ENCODE measurements around the gene RAMACL.

Gene RAMACL

DNA sequence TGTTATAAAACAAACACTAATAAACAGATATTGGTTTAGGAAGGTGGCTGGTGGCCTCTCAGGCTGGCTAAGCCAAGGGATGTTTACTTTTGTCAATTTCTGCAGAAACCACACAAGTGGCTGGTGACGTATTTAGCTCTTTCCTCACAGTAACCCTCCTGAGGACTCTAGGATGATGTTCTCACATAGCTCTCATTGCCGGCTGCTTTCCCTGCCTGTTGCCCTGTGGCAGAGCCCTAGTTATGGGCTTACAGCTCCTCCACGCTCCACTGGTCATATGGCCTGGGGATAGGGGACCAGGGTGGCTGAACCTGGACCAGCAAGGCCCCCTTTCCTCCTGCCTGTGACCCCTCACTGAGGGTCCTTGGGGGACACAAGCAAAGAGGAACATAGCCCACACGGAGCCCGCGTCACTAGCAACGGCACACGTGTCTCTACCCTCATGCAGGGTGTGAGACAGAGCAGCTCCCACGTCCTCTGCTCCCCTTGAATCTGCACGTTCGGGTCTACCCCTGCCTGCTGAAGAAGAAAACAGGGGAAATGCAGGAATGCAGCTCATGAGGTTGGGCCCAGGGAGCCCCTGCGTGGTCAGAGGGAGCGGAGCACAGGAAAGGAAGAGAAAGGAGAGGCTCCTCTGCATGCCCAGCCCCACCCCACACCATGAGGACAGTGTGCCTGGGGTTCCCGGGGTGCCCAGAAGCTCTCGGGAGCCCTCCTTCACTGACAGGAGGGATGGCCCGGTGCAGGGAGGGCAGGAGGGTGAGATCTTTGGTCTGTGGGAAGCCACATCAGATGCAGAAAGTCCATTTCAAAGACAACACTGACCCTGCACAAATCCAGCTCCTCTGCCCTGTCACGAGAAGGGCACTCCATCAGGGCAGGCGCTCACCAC is 13.9 kb downstream of the RAMACL start:
- no peak for DNase-seq

DNA sequence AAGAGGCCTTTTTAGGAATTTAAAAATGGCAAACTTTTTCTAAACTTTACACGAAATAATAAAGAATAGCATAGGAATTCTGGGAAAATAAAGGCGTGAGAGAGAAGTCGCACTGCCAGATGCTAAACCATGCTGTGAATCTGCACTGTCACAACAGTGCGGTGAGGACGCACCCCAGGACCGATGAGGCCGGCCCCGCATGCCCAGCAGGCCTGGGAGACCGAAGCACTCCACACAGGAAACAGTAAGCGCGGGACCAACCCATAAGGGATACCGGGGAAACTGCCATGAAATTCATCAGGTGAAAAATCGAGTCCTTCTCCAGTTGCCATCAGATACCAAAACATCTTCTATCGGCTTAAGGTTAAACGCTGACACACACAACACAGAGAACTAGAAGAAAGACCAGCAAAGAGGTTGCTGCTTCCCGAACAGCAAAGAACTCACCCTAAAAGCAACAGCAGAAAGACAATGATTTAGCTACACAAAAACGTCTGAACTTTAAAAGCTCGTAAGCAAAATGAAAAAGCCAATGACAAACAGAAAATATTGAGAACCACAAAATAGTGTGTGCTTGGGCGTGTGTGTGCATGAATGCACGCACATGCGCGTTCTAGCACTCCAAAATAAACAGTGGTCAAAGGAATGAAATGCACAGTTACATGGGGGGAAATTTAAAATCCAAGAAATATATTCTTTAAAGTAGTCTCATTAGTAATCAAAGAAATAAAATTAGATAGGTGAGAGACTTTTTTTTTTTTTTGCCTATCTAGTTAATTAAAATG is 15.4 kb downstream of the RAMACL start:
- no peak for DNase-seq

DNA sequence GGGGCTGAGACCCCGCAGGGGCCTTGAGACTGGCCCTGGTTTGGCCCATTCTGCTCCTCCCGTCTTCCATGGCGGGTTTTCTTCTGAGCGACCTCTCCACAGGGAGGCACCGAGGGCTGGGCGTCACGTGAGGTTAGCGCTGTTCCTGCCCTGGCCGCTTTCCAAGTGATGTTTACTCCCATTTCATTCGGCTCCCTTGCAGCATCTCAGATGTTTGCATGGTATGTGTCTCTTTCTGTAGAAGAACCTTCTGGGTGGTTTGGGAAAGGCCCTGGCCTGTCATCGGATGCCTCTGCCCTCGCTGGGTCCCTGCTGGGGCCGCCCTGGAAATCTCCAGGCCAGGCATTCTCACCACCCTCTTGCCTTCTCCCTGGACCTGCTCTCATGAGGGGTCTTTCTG is 17.3 kb downstream of the RAMACL start:
- DNase-seq = no peak

DNA sequence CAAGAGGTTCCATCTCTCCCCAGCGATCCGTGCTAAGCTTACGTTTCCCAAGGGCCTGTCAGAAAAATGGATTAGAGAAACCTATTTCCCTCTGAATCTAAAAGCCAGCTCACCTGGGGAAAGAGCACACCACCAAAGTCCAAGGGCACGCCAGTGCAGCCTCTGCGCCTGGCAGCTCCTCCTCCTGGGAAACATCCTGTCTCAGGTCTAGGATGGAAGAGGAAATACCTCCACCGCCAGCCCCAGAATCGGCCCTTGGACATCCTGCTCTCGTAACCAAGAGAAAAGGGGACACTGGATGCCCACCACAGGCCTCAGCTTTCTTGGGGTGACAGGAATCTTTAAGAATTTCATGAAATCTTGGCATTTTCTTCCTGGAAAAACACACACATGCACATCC is 18.7 kb downstream of the RAMACL start:
- DNase-seq = no peak

DNA sequence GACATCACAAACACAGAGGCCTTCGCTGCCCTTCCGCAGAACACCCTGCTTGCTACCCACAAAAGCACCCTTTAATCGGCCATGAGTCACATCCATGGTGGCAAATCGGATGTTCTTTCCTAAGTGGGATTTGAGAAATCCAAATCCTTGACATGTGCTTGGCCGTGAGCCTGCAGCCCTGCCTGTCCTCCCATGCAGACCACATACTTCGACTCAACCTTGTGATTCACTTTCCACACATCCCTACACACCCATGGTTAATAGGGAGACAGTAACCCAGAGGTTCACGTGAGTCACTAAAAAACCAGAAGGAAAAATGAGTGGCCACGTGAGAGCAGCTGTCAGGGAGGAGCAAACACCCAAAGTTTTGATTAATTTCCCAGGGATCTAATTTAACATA is 19.4 kb downstream of the RAMACL start:
- DNase-seq = no peak

DNA sequence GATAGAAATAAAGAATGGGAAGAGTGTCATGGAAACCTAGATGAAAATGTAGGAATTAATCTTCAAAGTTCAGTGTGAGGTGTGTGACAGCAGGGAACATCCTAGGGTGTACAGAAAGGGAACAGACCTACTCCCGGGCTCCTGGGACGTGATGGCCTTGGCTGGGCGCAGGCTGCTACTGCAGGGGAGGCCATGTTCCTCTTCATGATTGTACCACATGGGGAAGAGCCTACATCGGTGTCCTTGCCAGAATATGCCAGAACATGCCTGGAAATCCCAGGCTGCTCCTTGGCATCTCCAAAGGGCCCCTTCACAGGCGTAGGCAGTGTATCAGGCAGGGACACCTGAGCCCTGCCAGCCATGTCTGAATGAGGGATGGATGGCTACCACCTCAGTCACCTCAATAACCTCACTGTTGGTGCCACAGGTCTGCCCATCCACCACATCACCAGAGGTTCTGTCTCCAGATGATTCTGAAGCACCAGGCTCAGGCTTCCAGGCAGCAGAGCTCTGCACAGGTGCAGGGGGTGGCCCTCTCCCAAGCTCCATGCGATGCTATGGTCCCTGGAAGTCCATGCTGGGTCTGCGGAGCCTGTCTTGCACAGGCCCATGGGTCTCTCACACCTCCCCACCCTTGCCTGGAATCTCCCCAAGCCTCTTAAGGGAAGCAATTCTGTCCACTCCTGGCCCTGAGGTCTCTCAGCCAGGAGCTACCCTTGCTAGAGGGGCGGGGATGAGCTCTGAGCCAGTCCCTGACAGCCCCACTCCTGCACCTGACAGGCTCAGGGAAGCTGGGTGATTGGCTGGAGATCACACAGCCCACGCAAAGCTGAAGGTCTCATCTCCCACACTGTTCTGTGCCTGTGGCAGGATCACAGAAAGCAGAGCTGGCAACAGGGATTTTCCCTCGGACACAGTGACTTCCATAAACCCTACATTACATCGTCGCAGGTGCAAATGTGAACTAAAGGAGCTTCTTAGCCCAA is 20.2 kb downstream of the RAMACL start:
- DNase-seq = no peak

GRCh38 chr6:166565084-166565967 is 21.2 kb downstream of the RAMACL start:
- no peak for DNase-seq

DNA sequence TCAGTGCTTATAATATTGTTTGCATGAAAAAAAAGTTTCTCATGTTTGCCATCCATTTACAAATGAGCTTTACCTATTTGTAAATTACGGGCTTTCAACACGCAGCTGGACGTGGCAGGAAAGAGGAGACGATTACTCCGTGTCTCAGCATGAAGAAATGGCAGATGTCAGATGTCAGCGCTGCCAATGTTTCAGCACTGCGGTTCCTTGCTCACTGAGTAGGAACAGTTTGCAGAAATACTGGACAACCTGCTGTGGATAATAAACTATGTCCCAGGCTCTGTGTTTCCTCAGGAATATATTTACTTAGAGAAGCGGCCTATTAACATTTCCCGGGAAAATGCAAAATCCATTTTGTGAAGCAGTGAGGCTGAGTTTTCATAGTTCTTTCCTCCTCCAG is 22.7 kb downstream of the RAMACL start:
- no peak for DNase-seq

DNA sequence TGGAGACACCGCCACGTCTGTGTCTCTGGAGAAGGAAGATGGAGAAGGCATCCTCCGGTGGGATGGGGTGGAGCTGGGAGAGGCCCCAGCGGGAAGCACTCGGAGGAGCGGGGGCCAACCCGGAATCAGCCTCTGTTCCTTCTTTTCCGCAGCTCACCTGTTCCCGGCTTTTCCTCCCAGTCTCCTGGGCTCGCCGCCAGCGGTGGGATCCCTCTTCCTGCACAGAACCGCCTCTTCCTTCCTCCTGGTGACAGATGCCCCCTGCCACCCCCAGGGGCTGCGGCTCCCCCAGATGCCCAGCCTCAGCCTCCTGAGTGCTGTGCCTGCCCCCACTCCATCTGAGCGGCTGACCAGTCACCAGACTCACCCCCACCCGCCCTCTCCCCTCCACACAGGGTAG is 23.3 kb downstream of the RAMACL start:
- no peak for DNase-seq

- no peak for DNase-seq
These were observed 23.8 kb downstream of the RAMACL start for GRCh38 chr6:166562726-166563125.

DNA sequence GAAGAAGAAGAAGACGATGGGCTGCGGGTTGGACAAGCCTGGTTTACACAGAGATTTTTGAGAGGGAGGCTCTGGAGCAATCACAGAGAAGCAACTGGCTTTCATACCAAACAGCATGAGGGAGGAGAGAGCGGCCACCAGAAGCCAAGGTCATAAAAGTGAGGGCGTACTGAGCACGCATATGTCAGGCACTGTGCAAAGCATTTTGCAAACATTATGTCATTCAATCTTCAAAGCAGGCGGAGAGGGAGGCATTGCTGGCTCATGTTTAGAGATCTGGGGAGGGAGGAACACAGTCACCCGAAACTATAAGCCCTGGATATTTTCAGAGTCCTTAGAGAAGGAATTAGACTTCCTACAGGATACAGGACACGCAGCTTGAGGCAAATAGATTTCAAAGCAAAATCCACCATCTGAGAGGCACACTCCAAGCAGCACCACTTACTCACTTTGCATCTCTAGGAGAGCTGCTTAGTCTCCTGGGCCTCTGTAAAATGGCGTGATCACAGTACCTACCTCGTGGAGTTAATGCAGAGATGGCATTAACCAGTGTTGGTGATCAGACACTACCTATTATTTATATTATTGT is 24.6 kb downstream of the RAMACL start:
- no peak for DNase-seq

- no peak for DNase-seq
These were observed 26.3 kb downstream of the RAMACL start for GRCh38 chr6:166560222-166560621.

GRCh38 chr6:166559662-166560061 is 26.8 kb downstream of the RAMACL start:
- no peak for DNase-seq

- DNase-seq = no peak
These were observed 27.3 kb downstream of the RAMACL start for GRCh38 chr6:166559211-166559610.

DNA sequence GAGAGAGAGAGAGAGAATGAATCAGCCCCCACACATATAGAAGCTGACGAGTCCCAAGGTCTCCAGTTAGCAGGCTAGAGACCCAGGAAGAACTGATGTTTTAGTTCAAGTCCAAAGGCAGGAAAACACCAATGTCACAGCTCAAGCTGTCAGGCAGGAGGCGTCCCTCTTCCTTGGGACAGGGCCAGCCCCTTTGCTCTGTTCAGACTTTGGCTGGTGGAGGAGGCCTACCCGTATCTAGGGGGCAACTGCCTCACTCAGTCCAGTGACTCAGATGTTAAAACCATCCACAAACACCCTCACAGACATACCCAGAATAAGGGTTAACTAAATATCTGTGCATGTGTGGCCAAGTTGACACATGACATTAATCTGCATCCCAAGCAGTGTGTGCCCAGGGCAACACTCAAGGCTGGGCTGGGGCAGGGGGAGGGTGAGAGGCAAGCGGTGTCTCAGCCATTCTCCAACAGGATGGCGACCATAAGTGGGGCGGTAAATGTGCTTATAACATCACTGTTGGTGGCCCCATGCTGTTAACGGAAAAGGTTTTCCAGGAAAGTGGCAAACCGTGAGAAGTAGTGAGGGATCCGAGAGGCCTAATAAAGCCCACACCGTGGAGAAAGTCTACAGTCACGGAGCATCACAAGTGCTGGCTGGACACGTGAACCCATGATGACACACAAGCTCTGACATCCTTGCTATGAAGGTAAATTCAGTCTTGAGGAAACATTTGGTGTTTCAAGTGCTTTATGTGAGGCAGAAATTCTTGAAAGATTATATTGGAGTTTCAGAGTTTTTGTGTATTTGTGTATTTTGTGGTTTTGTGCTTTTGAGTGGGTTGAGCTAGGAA is 28.1 kb downstream of the RAMACL start:
- no peak for DNase-seq

GRCh38 chr6:166556863-166557322 is 29.6 kb downstream of the RAMACL start:
- no peak for DNase-seq

DNA sequence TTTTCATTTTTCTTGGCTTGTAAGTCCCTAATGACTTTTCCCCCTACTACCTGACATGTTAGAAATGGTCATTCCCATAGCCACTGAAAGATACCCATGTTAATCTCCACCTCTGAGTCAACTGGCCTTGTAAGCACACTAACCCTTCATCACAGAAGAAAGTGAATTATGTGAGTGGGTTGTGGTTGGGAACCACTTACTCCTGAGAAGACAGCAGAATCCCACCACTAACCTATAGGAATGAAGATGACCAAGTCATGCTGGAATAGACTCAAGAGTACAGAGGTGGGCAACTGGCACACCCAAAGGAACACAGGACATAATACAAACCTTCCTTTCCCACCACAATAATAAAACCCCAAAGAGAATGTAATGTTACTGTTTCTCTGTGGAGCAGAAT is 30.1 kb downstream of the RAMACL start:
- DNase-seq = no peak

- no peak for DNase-seq
These were observed 31.4 kb downstream of the RAMACL start for GRCh38 chr6:166555086-166555485.

GRCh38 chr6:166554316-166554715 is 32.2 kb downstream of the RAMACL start:
- DNase-seq = no peak

- DNase-seq = no peak
These were observed 32.8 kb downstream of the RAMACL start for GRCh38 chr6:166553563-166554271.
